ENCODE measurements around the gene IFITM10. TPM values are rescaled to one million over a fixed set of nuclear protein-coding genes. Genes with fewer than 3 reads are reported as not detected.

The IFITM10 gene
- polyA plus RNA-seq, 1 of the 3 experiments (the other 2 are of a cell fraction): 0.21 TPM

DNA sequence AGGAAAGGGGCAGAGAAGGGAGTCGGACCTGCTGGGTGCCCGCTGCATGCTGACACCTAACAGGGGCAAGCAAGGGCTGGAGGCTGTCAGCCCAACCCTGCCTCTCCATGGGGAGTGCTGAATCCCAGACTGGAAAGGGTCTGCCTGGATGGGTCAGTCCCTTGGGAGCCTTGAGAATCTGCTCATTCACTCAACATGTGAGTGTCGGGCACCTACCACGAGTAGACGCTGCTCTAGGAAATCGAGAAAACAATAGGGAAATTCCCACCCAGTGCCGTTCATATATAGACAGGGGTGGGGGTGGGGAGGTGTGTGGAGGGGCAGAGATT is 17.7 kb upstream of the IFITM10 start:
- H3K9me2 ChIP-seq: no peaks in the 10 kb centered on the region
- no peaks in the 10 kb centered on the region for H3K9me3 ChIP-seq
- H3F3A ChIP-seq (replicated peaks; ENCODE audit: insufficient read depth): no peaks in the 10 kb centered on the region
- H3K27ac ChIP-seq (ENCODE audit: low read depth in 2 of 2, low read length in 1 of 2): no peak overlapping the region
- WGBS (ENCODE audit: low lambda C conversion rate): 86% methylated on average over 5 of the region's 7 CpGs
- no peak overlapping the region for H2AFZ ChIP-seq (ENCODE audit: low read depth)
- no peak for TF ChIP-seq NRF1 (IDR thresholded peaks at IDR 0.05; ENCODE audit: low read depth, low read length)
- TF ChIP-seq GATA2 (CRISPR knock-in tag; IDR thresholded peaks at IDR 0.05): no peak
- no peak for TF ChIP-seq EP300 (IDR thresholded peaks at IDR 0.05; ENCODE audit: borderline replicate concordance in 1 of 2, low read depth in 1 of 2, low read length in 1 of 2)
- no peak for TF ChIP-seq MXI1 (IDR thresholded peaks at IDR 0.05; ENCODE audit: low read depth, low read length)
- no peak for TF ChIP-seq FOXM1 (IDR thresholded peaks at IDR 0.05; ENCODE audit: low read depth)
- no peak for TF ChIP-seq EZH2phosphoT487 (IDR thresholded peaks at IDR 0.05; ENCODE audit: borderline replicate concordance, low read depth)
- no peak for TF ChIP-seq MEF2A (IDR thresholded peaks at IDR 0.05; ENCODE audit: borderline replicate concordance, low read depth)
- no peak for TF ChIP-seq FOXJ3 (CRISPR knock-in tag; IDR thresholded peaks at IDR 0.05)
- no peak for TF ChIP-seq SIN3A (IDR thresholded peaks at IDR 0.05; ENCODE audit: borderline replicate concordance, low read depth, low read length)
- TF ChIP-seq, protein P1, sequence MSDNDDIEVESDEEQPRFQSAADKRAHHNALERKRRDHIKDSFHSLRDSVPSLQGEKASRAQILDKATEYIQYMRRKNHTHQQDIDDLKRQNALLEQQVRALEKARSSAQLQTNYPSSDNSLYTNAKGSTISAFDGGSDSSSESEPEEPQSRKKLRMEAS (IDR thresholded peaks at IDR 0.05; ENCODE audit: low read depth): no peak
- TF ChIP-seq GABPA (IDR thresholded peaks at IDR 0.05; ENCODE audit: low read depth): no peak
- H4K20me1 ChIP-seq (ENCODE audit: insufficient read depth): no peaks in the 10 kb centered on the region
- H3K4me1 ChIP-seq (ENCODE audit: control insufficient read depth in 1 of 2, insufficient read depth in 2 of 2, low read depth in 1 of 2, low read length in 1 of 2): peaks cover 8 to 16% of the 10 kb centered on the region in 2 experiments; a peak in 3 of 4 replicates
- POLR2A ChIA-PET: no interaction called here
- H3K9ac ChIP-seq: no peak overlapping the region
- no peak overlapping the region for H3K4me3 ChIP-seq (ENCODE audit: low read depth in 2 of 2, low read length in 1 of 2)
- H3K4me2 ChIP-seq: no peak overlapping the region
- DNase-seq: no peak
- no peaks in the 10 kb centered on the region for H3K27me3 ChIP-seq (ENCODE audit: insufficient read depth)
- no peaks in the 10 kb centered on the region for H3K36me3 ChIP-seq (replicated peaks in 1 of 2; ENCODE audit: control insufficient read depth in 1 of 2, insufficient read depth in 2 of 2, low read length in 1 of 2)
- H3K79me2 ChIP-seq (ENCODE audit: insufficient read depth): peaks cover 6% of the 10 kb centered on the region; the same call in 1 of the 2 replicates
- CTCF ChIA-PET: interaction anchor here (0.8 kb wide), 1 partner anchor 64 kb away, joined by 3 read pairs; no protein-coding TSS in a partner anchor

- Histone ChIP-seq H3K36me3 (replicated peaks in 1 of 2; ENCODE audit: control insufficient read depth in 1 of 2, insufficient read depth in 2 of 2, low read length in 1 of 2) (no peaks in the 10 kb centered on the region), H2AFZ (ENCODE audit: low read depth) (no peak overlapping the region), H4K20me1 (ENCODE audit: insufficient read depth) (no peaks in the 10 kb centered on the region), H3K4me3 (ENCODE audit: low read depth in 2 of 2, low read length in 1 of 2) (no peak overlapping the region), H3K27me3 (ENCODE audit: insufficient read depth) (no peaks in the 10 kb centered on the region), H3F3A (replicated peaks; ENCODE audit: insufficient read depth) (no peaks in the 10 kb centered on the region), H3K9me2 (no peaks in the 10 kb centered on the region), H3K4me1 (ENCODE audit: control insufficient read depth in 1 of 2, insufficient read depth in 2 of 2, low read depth in 1 of 2, low read length in 1 of 2) (peaks cover 8 to 16% of the 10 kb centered on the region in 2 experiments; a peak in 3 of 4 replicates), H3K27ac (ENCODE audit: low read depth in 2 of 2, low read length in 1 of 2) (no peak overlapping the region), H3K4me2 (no peak overlapping the region), H3K9ac (no peak overlapping the region), H3K79me2 (ENCODE audit: insufficient read depth) (peaks cover 11% of the 10 kb centered on the region; the same call in 1 of the 2 replicates), H3K9me3 (no peaks in the 10 kb centered on the region)
- TF ChIP-seq FOXJ3 (CRISPR knock-in tag; IDR thresholded peaks at IDR 0.05) (no peak), USF2 (IDR thresholded peaks at IDR 0.05; ENCODE audit: borderline replicate concordance, low read depth, low read length) (no peak), NRF1 (IDR thresholded peaks at IDR 0.05; ENCODE audit: low read depth, low read length) (no peak), MEF2A (IDR thresholded peaks at IDR 0.05; ENCODE audit: borderline replicate concordance, low read depth) (no peak), GABPA (IDR thresholded peaks at IDR 0.05; ENCODE audit: low read depth) (no peak), EP300 (IDR thresholded peaks at IDR 0.05; ENCODE audit: borderline replicate concordance in 1 of 2, low read depth in 1 of 2, low read length in 1 of 2) (no peak), RAD21 (IDR thresholded peaks at IDR 0.05; ENCODE audit: low read length) (no peak), EZH2phosphoT487 (IDR thresholded peaks at IDR 0.05; ENCODE audit: borderline replicate concordance, low read depth) (no peak), ELF1 (IDR thresholded peaks at IDR 0.05) (no peak), FOSL2 (IDR thresholded peaks at IDR 0.05; ENCODE audit: borderline replicate concordance, low read depth) (no peak), SMC3 (IDR thresholded peaks at IDR 0.05; ENCODE audit: low read depth, low read length) (no peak)
- TF ChIP-seq, protein P2, sequence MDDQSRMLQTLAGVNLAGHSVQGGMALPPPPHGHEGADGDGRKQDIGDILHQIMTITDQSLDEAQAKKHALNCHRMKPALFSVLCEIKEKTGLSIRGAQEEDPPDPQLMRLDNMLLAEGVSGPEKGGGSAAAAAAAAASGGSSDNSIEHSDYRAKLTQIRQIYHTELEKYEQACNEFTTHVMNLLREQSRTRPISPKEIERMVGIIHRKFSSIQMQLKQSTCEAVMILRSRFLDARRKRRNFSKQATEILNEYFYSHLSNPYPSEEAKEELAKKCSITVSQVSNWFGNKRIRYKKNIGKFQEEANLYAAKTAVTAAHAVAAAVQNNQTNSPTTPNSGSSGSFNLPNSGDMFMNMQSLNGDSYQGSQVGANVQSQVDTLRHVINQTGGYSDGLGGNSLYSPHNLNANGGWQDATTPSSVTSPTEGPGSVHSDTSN (IDR thresholded peaks at IDR 0.05): no peak
- TF ChIP-seq, protein P3, sequence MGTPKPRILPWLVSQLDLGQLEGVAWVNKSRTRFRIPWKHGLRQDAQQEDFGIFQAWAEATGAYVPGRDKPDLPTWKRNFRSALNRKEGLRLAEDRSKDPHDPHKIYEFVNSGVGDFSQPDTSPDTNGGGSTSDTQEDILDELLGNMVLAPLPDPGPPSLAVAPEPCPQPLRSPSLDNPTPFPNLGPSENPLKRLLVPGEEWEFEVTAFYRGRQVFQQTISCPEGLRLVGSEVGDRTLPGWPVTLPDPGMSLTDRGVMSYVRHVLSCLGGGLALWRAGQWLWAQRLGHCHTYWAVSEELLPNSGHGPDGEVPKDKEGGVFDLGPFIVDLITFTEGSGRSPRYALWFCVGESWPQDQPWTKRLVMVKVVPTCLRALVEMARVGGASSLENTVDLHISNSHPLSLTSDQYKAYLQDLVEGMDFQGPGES (IDR thresholded peaks at IDR 0.05; ENCODE audit: low read depth, low read length): no peak
- CTCF ChIA-PET: interaction anchor here (0.8 kb wide), 1 partner anchor 64 kb away, joined by 3 read pairs; no protein-coding TSS in a partner anchor
- no peak for DNase-seq
- POLR2A ChIA-PET: no interaction called here
- WGBS (ENCODE audit: low lambda C conversion rate): 83% methylated on average over 8 of the region's 19 CpGs
Observed at GRCh38 chr11:1767399-1768140, 17.2 kb upstream of the IFITM10 start.

All from SK-N-SH (cell line).